ENCODE results near the gene SNX3. TPM values are rescaled to one million over a fixed set of nuclear protein-coding genes. Genes with fewer than 3 reads are reported as not detected.
A peak's percentile ranks its signal among the peaks of the same experiment; 100 is the strongest.

The SNX3 gene
- total RNA-seq, 1 experiment from 2014 or later, result 102 TPM

DNA sequence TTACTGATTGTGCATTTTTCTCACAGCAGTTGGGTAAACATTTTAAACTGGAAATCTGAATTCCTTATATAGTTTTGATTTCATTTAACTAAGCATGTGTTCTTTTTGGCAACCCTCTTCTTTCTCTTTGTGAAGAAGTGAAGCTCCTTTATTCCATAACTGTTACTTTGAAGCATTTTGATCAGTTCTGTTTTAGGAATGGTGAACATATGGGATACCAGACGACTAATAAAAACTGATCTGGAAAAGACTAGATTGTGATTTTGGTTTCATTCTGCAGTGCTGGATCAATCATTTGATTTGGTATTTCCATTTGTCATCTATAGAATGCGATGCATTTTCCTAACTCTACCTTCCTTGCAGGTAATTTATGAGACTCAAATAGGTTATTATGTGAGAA lies 43.8 kb upstream of the SNX3 start:
- Histone ChIP-seq H4K20me1 (ENCODE audit: insufficient read depth) (no peaks in the 10 kb centered on the region), H3K4me2 (no peak overlapping the region), H3K4me1 (replicated peaks; ENCODE audit: insufficient read depth) (no peaks in the 10 kb centered on the region), H3K9me2 (ENCODE audit: insufficient read depth) (no peaks in the 10 kb centered on the region), H2AFZ (no peak overlapping the region), H3K27ac (no peak overlapping the region), H3F3A (ENCODE audit: insufficient read depth, low read depth) (no peaks in the 10 kb centered on the region), H3K4me3 (no peak overlapping the region), H3K9me3 (ENCODE audit: insufficient read depth, low read depth) (no peaks in the 10 kb centered on the region), H3K27me3 (ENCODE audit: insufficient read depth, low read depth) (no peaks in the 10 kb centered on the region), H3K36me3 (ENCODE audit: low read depth) (no peaks in the 10 kb centered on the region), H3K79me2 (ENCODE audit: low read depth) (no peaks in the 10 kb centered on the region)
- no peak for DNase-seq
- TF ChIP-seq EZH2 (IDR thresholded peaks at IDR 0.05; ENCODE audit: low read depth), result no peak
- intact Hi-C loops (cut with micrococcal nuclease; ENCODE audit: unreplicated experiment), result no loop called here
- ChIA-PET POLR2A (ENCODE audit: unreplicated experiment) (no interaction called here), CTCF (no interaction called here)
- BruUV-seq (replicated peaks), result no TSS peak

DNA sequence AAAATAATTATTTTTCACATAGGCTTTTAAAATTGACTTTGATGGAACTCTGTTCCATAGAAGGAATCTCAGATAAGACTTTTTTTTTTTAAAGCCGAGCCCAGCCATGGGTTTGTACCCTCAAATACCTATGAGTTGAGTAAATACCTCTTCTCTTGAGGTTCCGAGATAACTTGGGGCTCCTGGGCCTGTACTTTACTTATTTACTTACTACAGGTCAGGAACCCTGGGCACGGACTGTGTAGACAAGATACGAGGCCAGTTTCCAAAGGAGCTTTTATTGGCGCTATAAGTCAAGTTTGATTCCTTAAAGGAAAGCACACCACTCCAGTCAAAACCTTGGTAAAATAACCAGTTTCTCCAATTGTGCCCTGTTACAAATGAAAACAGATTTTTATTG lies 41.5 kb upstream of the SNX3 start:
- BruUV-seq (replicated peaks), result no TSS peak
- Histone ChIP-seq H3K9me3 (ENCODE audit: insufficient read depth, low read depth) (no peaks in the 10 kb centered on the region), H3K27ac (no peak overlapping the region), H3K27me3 (ENCODE audit: insufficient read depth, low read depth) (no peaks in the 10 kb centered on the region), H3K9me2 (ENCODE audit: insufficient read depth) (no peaks in the 10 kb centered on the region), H3F3A (ENCODE audit: insufficient read depth, low read depth) (no peaks in the 10 kb centered on the region), H2AFZ (no peak overlapping the region), H3K4me3 (no peak overlapping the region), H4K20me1 (ENCODE audit: insufficient read depth) (no peaks in the 10 kb centered on the region), H3K79me2 (ENCODE audit: low read depth) (0 out of 2 replicates have a peak, but pooled peaks cover under 1% of the 10 kb centered on the region), H3K4me2 (no peak overlapping the region), H3K4me1 (replicated peaks; ENCODE audit: insufficient read depth) (no peaks in the 10 kb centered on the region), H3K36me3 (ENCODE audit: low read depth) (no peaks in the 10 kb centered on the region)
- CTCF ChIA-PET, result no interaction called here
- POLR2A ChIA-PET (ENCODE audit: unreplicated experiment), result no interaction called here
- intact Hi-C loops (cut with micrococcal nuclease; ENCODE audit: unreplicated experiment), result no loop called here
- no peak for DNase-seq
- TF ChIP-seq, protein P1, sequence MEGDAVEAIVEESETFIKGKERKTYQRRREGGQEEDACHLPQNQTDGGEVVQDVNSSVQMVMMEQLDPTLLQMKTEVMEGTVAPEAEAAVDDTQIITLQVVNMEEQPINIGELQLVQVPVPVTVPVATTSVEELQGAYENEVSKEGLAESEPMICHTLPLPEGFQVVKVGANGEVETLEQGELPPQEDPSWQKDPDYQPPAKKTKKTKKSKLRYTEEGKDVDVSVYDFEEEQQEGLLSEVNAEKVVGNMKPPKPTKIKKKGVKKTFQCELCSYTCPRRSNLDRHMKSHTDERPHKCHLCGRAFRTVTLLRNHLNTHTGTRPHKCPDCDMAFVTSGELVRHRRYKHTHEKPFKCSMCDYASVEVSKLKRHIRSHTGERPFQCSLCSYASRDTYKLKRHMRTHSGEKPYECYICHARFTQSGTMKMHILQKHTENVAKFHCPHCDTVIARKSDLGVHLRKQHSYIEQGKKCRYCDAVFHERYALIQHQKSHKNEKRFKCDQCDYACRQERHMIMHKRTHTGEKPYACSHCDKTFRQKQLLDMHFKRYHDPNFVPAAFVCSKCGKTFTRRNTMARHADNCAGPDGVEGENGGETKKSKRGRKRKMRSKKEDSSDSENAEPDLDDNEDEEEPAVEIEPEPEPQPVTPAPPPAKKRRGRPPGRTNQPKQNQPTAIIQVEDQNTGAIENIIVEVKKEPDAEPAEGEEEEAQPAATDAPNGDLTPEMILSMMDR (conservative IDR thresholded peaks at IDR 0.05), result no peak
- no peak for TF ChIP-seq EZH2 (IDR thresholded peaks at IDR 0.05; ENCODE audit: low read depth)

DNA sequence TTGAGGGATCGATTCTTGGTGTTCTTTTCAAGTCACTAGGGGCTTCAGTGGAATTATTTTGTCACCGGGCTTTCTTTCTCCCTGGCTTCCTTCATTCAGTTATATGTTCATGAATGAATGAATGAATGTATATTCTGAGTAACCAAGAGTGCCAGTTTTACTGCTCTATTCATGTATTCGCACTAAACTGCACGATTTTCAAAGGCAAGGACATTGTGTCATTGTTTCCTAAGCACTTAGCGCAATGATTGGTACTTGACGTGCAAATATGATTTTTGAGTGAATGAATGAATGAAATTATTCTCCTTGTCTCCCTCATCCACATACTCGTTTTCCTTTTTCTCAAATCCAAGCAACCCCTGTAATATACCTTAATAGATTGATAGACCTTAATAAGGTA lies 34.8 kb upstream of the SNX3 start:
- no peaks in the 10 kb centered on the region for H3K27me3 ChIP-seq (ENCODE audit: insufficient read depth, low read depth)
- ChIA-PET CTCF (no interaction called here), POLR2A (ENCODE audit: unreplicated experiment) (no interaction called here)
- no TSS peak for BruUV-seq (replicated peaks)
- H4K20me1 ChIP-seq (ENCODE audit: insufficient read depth), result no peaks in the 10 kb centered on the region
- no peaks in the 10 kb centered on the region for H3K36me3 ChIP-seq (ENCODE audit: low read depth)
- intact Hi-C loops (cut with micrococcal nuclease; ENCODE audit: unreplicated experiment), result no loop called here
- peaks cover 22% of the 10 kb centered on the region for H3K79me2 ChIP-seq (ENCODE audit: low read depth)
- peak overlapping the region; percentile 92 for H2AFZ ChIP-seq
- H3K27ac ChIP-seq, result peak overlapping the region; percentile 83
- H3K4me1 ChIP-seq (replicated peaks; ENCODE audit: insufficient read depth), result peaks cover 7% of the 10 kb centered on the region
- H3K9me2 ChIP-seq (ENCODE audit: insufficient read depth), result no peaks in the 10 kb centered on the region
- no peak for DNase-seq
- TF ChIP-seq, protein P1 (conservative IDR thresholded peaks at IDR 0.05), result no peak
- no peak for TF ChIP-seq EZH2 (IDR thresholded peaks at IDR 0.05; ENCODE audit: low read depth)
- peak overlapping the region; percentile 94 for H3K4me2 ChIP-seq
- H3F3A ChIP-seq (ENCODE audit: insufficient read depth, low read depth), result peaks cover 8% of the 10 kb centered on the region; the same call in 1 of the 2 replicates
- no peaks in the 10 kb centered on the region for H3K9me3 ChIP-seq (ENCODE audit: insufficient read depth, low read depth)
- peak overlapping the region; percentile 80 for H3K4me3 ChIP-seq
